Measurements from ENCODE around the gene ANKRD63. TPM values are rescaled to one million over a fixed set of nuclear protein-coding genes. Genes with fewer than 3 reads are reported as not detected.

Gene ANKRD63
- total RNA-seq, 2 experiments from 2014 or later = not detected

GRCh38 chr15:40272485-40273056, 10.3 kb downstream of the ANKRD63 start:
- no peaks in the 10 kb centered on the region for H3K9me3 Mint-ChIP-seq
- no peak overlapping the region for H3K27ac Mint-ChIP-seq
- H3K36me3 Mint-ChIP-seq (ENCODE audit: low read depth) = no peaks in the 10 kb centered on the region

DNA sequence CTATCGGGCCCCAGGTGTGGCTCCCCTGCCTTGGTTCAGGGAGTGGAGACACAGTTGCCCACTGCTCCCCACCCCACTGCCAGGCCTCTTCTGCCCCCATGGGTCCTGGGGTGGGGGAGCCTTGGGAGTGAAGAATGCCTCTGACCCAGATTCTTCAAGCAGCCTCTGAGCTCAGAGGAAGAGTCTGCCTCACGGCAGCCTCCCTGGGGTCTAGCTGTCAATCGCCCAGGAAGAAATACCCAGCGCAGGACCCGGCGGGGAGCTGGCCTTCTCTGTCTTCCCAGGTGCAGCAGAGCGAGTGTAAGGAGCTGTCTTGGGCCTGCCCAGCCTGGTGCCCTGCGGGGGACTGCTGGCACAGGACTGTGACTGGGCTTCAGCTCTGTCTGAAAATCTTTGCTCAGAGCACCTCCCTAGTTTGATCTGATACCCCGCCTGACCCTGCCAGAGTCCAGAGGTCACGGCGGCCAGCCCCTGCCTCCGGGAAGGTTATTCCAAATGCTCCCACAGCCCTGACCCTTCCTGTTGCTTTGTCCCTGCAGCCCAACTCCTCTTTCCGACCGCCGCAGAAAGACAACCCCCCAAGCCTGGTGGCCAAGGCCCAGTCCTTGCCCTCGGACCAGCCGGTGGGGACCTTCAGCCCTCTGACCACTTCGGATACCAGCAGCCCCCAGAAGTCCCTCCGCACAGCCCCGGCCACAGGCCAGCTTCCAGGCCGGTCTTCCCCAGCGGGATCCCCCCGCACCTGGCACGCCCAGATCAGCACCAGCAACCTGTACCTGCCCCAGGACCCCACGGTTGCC, 11.0 kb downstream of the ANKRD63 start:
- Mint-ChIP-seq H3K27ac (no peak overlapping the region), H3K36me3 (ENCODE audit: low read depth) (no peaks in the 10 kb centered on the region), H3K9me3 (no peaks in the 10 kb centered on the region), H3K4me3 (no peak overlapping the region), H3K27me3 (peaks cover 6% of the 10 kb centered on the region), H3K4me1 (peaks cover 3% of the 10 kb centered on the region)
- DNase-seq = no peak
- ChIA-PET CTCF (interaction anchor here (0.5 to 10.3 kb wide), 4 partner anchors 37 to 224 kb away, joined by 3 to 262 read pairs (median 122); partner anchors contain the start of gene PLCB2), POLR2A (interaction anchor here (2.3 kb wide), 1 partner anchor 54 kb away, joined by 8 read pairs; no protein-coding TSS in a partner anchor)

More at GRCh38 chr15:40272485-40273056, 10.3 kb downstream of the ANKRD63 start:
- POLR2A ChIA-PET = interaction anchor here (2.3 kb wide), 1 partner anchor 55 kb away, joined by 8 read pairs; no protein-coding TSS in a partner anchor
- DNase-seq = no peak
- Mint-ChIP-seq H3K4me3 (no peak overlapping the region), H3K4me1 (peaks cover 5% of the 10 kb centered on the region), H3K27me3 (peaks cover 9% of the 10 kb centered on the region)
- CTCF ChIA-PET = interaction anchor here (1.0 to 10.3 kb wide), 9 partner anchors 34 to 487 kb away, joined by 3 to 262 read pairs (median 4); partner anchors contain the start of genes PAK6, PLCB2 and SRP14

DNA sequence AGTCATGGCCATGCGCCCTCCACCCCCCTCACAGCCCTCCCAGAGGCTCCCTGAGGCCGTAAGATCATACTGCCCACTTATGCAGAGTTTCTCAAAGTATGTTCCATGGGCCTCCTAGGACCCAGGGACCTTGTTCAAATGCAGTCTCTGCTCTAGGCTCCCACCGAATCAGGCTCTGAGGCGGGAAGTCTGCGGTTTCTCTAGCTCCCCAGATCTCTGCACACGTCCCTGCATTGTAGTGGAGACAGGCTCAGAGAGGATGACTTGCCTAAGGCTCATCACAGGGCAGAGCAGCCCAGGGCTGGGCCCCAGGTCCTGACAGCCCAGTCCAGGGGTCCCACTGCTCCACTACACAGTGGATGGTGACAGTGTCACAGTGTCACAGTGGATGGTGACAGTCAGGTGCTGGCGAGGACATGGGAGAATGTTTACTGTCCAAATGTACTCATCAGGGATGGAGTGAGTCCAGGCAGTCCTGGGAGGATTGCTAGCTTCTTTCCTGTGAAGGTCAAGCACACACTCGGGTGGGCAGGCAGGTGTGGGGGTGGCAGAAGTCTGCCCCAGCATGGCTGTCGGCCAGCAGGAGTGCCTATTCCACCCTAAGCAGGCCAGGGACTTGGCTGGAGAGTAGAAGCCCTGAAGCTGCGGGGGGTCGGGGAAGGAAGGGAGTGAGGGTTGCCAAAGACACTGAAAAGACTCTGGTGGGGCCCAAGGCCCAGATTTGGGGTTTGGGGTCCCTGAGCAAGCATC, 12.4 kb downstream of the ANKRD63 start:
- H3K4me3 Mint-ChIP-seq = no peak overlapping the region
- H3K4me1 Mint-ChIP-seq = peaks cover 3% of the 10 kb centered on the region
- no peaks in the 10 kb centered on the region for H3K27me3 Mint-ChIP-seq
- H3K36me3 Mint-ChIP-seq (ENCODE audit: low read depth) = no peaks in the 10 kb centered on the region
- no peak overlapping the region for H3K27ac Mint-ChIP-seq
- ChIA-PET CTCF (interaction anchor here (1.3 to 10.3 kb wide), 4 partner anchors 10 to 53 kb away, joined by 3 to 262 read pairs (median 6); partner anchors contain the start of gene PLCB2), POLR2A (no interaction called here)
- H3K9me3 Mint-ChIP-seq = no peaks in the 10 kb centered on the region
- no peak for DNase-seq

- Mint-ChIP-seq H3K4me1 (peaks cover 2% of the 10 kb centered on the region), H3K4me3 (no peak overlapping the region), H3K27me3 (no peaks in the 10 kb centered on the region), H3K9me3 (no peaks in the 10 kb centered on the region), H3K27ac (no peak overlapping the region), H3K36me3 (ENCODE audit: low read depth) (no peaks in the 10 kb centered on the region)
- DNase-seq = no peak
- CTCF ChIA-PET = interaction anchor here (1.3 to 2.2 kb wide), 3 partner anchors 9 to 52 kb away, joined by 3 to 10 read pairs (median 3); partner anchors contain the start of gene PLCB2
- POLR2A ChIA-PET = interaction anchor here (1.5 kb wide), 1 partner anchor 224 kb away, joined by 3 read pairs; no protein-coding TSS in a partner anchor
Observed at GRCh38 chr15:40269604-40270003, 13.3 kb downstream of the ANKRD63 start.

DNA sequence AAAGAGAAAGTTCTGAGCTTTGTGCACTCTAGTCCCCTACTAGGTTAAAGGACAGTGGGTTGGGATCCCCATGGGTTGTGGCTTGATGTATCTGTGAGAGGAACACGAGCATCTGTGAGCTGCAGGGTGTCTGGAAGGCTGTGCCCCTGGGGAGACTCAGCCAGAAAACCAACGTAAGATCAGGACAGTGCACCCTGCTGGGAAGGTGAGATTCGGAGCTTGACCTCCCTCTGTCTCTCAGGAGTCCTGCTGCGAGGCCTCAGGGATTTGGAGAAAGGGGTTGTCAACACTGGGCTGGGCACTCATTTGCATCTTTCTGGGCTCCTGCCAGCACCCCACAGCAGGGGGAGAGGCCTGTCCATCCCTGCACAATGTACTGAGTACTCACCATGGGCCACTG, 15.2 kb downstream of the ANKRD63 start:
- H3K4me3 Mint-ChIP-seq = no peak overlapping the region
- no peak overlapping the region for H3K27ac Mint-ChIP-seq
- H3K27me3 Mint-ChIP-seq = no peaks in the 10 kb centered on the region
- H3K4me1 Mint-ChIP-seq = peaks cover 2% of the 10 kb centered on the region
- no peak for DNase-seq
- POLR2A ChIA-PET = interaction anchor here (1.1 kb wide), 1 partner anchor 70 kb away, joined by 3 read pairs; no protein-coding TSS in a partner anchor
- H3K9me3 Mint-ChIP-seq = no peaks in the 10 kb centered on the region
- H3K36me3 Mint-ChIP-seq (ENCODE audit: low read depth) = no peaks in the 10 kb centered on the region
- CTCF ChIA-PET = interaction anchor here (1.5 kb wide), 1 partner anchor 12 kb away, joined by 5 read pairs; no protein-coding TSS in a partner anchor

DNA sequence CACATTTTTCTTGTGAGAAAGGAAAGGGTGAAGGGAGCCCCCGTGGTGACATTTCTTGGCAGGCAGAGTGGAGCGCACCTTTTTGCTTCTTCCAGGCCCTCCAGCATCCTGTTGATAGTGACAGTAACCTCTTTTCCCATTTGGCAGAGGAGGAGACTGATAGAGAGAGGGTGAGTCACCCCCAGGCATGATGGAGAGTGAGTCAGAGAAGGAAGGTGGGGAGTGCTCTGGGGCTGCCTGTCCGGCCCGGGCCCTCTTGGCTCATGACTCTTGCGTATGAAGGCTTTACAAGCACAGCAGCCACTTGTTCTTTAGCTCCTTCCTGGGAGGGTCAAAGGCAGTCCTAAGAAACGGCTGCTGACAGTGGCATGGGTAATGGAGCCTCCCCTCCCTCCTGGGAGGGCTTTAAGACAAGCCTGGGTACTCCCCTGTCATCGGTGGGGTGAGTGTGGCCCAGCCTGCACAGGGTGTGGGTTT, 16.0 kb downstream of the ANKRD63 start:
- no peak for DNase-seq
- H3K27me3 Mint-ChIP-seq = peaks cover 3% of the 10 kb centered on the region
- H3K36me3 Mint-ChIP-seq (ENCODE audit: low read depth) = no peaks in the 10 kb centered on the region
- H3K4me3 Mint-ChIP-seq = no peak overlapping the region
- H3K4me1 Mint-ChIP-seq = peaks cover 2% of the 10 kb centered on the region
- H3K9me3 Mint-ChIP-seq = no peaks in the 10 kb centered on the region
- no peak overlapping the region for H3K27ac Mint-ChIP-seq
- ChIA-PET POLR2A (interaction anchor here (1.1 kb wide), 1 partner anchor 71 kb away, joined by 3 read pairs; no protein-coding TSS in a partner anchor), CTCF (interaction anchor here (1.5 kb wide), 1 partner anchor 13 kb away, joined by 5 read pairs; no protein-coding TSS in a partner anchor)

DNA sequence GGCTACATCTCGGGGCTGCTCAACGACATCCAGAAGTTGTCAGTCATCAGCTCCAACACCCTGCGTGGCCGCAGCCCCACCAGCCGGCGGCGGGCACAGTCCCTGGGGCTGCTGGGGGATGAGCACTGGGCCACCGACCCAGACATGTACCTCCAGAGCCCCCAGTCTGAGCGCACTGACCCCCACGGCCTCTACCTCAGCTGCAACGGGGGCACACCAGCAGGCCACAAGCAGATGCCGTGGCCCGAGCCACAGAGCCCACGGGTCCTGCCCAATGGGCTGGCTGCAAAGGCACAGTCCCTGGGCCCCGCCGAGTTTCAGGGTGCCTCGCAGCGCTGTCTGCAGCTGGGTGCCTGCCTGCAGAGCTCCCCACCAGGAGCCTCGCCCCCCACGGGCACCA, 17.0 kb downstream of the ANKRD63 start:
- ChIA-PET POLR2A (no interaction called here), CTCF (interaction anchor here (4.5 kb wide), 1 partner anchor 9 kb away, joined by 30 read pairs; no protein-coding TSS in a partner anchor)
- H3K36me3 Mint-ChIP-seq (ENCODE audit: low read depth) = no peaks in the 10 kb centered on the region
- peaks cover 2% of the 10 kb centered on the region for H3K4me1 Mint-ChIP-seq
- no peak overlapping the region for H3K4me3 Mint-ChIP-seq
- no peak overlapping the region for H3K27ac Mint-ChIP-seq
- no peak for DNase-seq
- no peaks in the 10 kb centered on the region for H3K9me3 Mint-ChIP-seq
- peaks cover 7% of the 10 kb centered on the region for H3K27me3 Mint-ChIP-seq

- H3K27me3 Mint-ChIP-seq = peaks cover 7% of the 10 kb centered on the region
- H3K9me3 Mint-ChIP-seq = no peaks in the 10 kb centered on the region
- no peak overlapping the region for H3K4me3 Mint-ChIP-seq
- peaks cover 2% of the 10 kb centered on the region for H3K4me1 Mint-ChIP-seq
- H3K36me3 Mint-ChIP-seq (ENCODE audit: low read depth) = no peaks in the 10 kb centered on the region
- ChIA-PET POLR2A (no interaction called here), CTCF (interaction anchor here (4.5 kb wide), 1 partner anchor 9 kb away, joined by 30 read pairs; no protein-coding TSS in a partner anchor)
- no peak overlapping the region for H3K27ac Mint-ChIP-seq
- no peak for DNase-seq
Observed at GRCh38 chr15:40265355-40265754, 17.5 kb downstream of the ANKRD63 start.

DNA sequence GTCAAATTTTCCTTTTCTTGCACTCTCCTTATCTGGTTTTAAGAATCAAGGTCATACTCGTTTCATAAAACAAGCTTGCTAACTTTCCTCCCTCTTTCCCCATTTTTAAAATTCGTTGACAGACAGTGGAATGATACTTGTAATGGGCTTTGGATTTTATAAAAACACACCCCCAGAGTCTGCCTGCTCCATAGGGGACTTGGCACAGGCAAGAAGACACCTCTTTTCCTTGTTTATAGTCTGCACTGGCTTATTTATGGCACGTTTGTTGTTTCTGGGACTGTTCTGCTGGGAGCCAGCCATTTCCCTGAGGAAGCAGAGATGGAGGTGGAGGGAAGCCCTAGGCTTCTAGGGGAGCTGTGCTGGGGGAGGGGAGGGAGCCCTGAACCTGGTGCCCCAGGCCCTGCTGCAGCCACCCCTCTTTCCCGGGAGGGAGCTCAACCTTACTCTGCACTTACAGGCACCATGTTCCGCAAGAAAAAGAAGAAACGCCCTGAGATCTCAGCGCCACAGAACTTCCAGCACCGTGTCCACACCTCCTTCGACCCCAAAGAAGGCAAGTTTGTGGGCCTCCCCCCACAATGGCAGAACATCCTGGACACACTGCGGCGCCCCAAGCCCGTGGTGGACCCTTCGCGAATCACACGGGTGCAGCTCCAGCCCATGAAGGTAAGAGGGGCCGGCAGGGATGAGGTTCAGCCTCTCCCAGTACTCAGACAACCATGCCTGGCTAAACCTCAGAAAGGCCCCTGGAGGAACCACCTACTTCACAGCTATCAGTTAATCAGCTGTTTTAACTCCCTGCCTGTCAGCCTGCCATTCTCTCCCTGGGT, 18.3 kb downstream of the ANKRD63 start:
- H3K4me1 Mint-ChIP-seq = no peaks in the 10 kb centered on the region
- POLR2A ChIA-PET = no interaction called here

DNA sequence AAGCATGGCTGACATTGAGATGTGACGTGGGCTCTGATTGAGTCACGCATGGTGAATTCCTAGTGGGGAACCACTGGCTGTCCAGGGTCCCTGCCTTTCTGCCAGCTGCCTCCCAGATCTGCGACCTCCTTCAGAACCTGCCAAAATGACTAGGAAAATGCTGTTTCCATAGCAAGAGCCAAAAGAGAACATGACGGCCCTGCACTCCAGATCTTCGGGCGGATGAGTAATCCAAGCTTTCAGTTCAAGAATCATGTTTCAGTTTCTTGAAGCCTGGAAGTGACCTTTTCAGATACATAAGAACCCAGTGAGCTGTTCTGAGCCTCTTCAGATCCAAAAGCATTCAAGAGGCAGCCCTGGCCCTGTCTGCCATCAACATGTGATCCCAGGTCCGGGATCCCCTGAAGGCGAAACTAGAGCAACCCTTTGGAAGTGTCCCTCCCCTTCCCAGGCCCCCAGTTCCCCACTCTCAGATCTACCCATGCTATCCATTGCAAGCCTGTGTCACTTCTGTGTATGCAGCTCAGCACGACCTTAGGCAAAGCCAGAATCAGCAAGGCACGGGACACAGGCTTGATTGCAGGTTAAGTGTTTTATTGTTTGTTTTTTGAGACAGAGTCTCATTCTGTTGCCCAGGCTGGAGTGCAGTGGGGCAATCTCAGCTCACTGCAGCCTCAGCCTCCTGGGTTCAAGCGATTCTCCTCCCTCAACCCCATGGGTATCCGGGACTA, 19.7 kb downstream of the ANKRD63 start:
- H3K4me1 Mint-ChIP-seq = no peaks in the 10 kb centered on the region
- ChIA-PET CTCF (interaction anchor here (0.7 to 4.5 kb wide), 5 partner anchors 9 to 74 kb away, joined by 3 to 30 read pairs (median 7); no protein-coding TSS in a partner anchor), POLR2A (interaction anchor here (1.4 kb wide), 1 partner anchor 12 kb away, joined by 3 read pairs; no protein-coding TSS in a partner anchor)
- no peak overlapping the region for H3K27ac Mint-ChIP-seq
- H3K27me3 Mint-ChIP-seq = peaks cover 11% of the 10 kb centered on the region
- no peak for DNase-seq
- H3K4me3 Mint-ChIP-seq = no peak overlapping the region
- H3K9me3 Mint-ChIP-seq = no peaks in the 10 kb centered on the region
- H3K36me3 Mint-ChIP-seq (ENCODE audit: low read depth) = no peaks in the 10 kb centered on the region

More for the DNA sequence above, 18.3 kb downstream of the ANKRD63 start:
- H3K36me3 Mint-ChIP-seq (ENCODE audit: low read depth) = no peaks in the 10 kb centered on the region
- H3K27ac Mint-ChIP-seq = no peak overlapping the region
- H3K27me3 Mint-ChIP-seq = peaks cover 11% of the 10 kb centered on the region
- DNase-seq = no peak
- CTCF ChIA-PET = interaction anchor here (1.0 to 4.5 kb wide), 5 partner anchors 10 to 79 kb away, joined by 3 to 30 read pairs (median 7); no protein-coding TSS in a partner anchor
- no peak overlapping the region for H3K4me3 Mint-ChIP-seq
- no peaks in the 10 kb centered on the region for H3K9me3 Mint-ChIP-seq

DNA sequence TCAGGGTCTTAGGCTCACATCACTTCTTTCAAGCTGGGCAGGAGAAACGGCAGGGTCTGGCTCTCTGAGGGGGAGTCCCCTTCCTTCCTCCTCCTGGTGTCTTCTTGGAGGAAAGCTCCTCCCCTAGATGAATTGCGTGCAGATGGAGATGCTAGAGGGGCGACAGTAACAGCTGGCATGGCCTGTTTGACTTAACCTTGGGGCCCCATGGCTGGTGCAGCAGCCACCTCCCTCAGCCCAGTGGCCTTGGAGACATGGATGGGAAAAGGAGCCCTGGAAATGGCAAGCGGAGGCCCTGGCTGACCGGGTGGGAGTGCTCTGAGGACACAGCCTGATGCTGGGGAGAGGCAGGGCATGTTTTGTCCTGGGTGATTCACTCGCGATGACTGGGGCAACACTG, 23.8 kb downstream of the ANKRD63 start:
- POLR2A ChIA-PET = no interaction called here
- peaks cover 2% of the 10 kb centered on the region for H3K4me1 Mint-ChIP-seq
- no peaks in the 10 kb centered on the region for H3K36me3 Mint-ChIP-seq (ENCODE audit: low read depth)
- H3K9me3 Mint-ChIP-seq = no peaks in the 10 kb centered on the region
- no peak overlapping the region for H3K27ac Mint-ChIP-seq
- peaks cover 19% of the 10 kb centered on the region for H3K27me3 Mint-ChIP-seq
- DNase-seq = no peak
- CTCF ChIA-PET = interaction anchor here (1.4 kb wide), 1 partner anchor 42 kb away, joined by 3 read pairs; no protein-coding TSS in a partner anchor
- H3K4me3 Mint-ChIP-seq = no peak overlapping the region
